GM13977 (cell line): ENCODE results near the gene ZFYVE19.

Experiments used
- DNase-seq: peaks from one replicate; pipeline ENCODE4 v3.0.0; 2012; ENCODE audit warnings: low spot score
- CTCF ChIP-seq: IDR thresholded peaks from 2 replicates; pipeline ENCODE4 v1.5.1; 2012; ENCODE audit warnings: mild to moderate bottlenecking, control low read depth; ENCODE audit not compliant: insufficient read depth; ENCODE audit errors: extremely low read depth, missing control alignments
- in situ Hi-C: fragments of 300-500 bp; cut with MboI; formaldehyde crosslinking; loops from one replicate; pipeline ENCODE4 v1.12.0; 2022; ENCODE audit warnings: low sequenced_read_pairs, low pct_unique_long_range_greater_than_20kb, mixed read lengths, inconsistent platforms; ENCODE audit not compliant: unreplicated experiment

ZFYVE19 gene

DNA sequence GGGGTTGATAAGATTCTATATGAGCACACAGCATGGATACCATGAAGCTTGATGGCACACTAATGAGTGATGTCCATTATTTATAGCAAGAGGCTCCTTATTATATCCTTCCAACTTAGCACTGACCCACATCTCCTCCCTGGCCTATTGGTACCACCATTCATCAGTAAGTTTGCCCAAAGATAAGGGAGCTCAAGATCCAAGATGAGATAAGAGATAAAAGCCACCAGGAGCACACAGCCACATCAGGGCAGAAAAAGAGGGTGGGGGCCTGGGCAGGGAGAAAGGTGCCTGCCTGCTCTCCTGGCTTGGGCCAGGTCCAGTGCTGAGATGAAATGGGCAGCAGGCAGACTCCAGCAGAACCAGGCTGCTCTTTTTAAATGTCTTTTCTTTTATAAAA lies 26.0 kb downstream of the ZFYVE19 start:
- no peak for TF ChIP-seq CTCF
- in situ Hi-C loops = no loop called here
- no peak for DNase-seq

- TF ChIP-seq CTCF = no peak
- in situ Hi-C loops = no loop called here
- no peak for DNase-seq
These were observed 29.1 kb downstream of the ZFYVE19 start for GRCh38 chr15:40836020-40836419.

- in situ Hi-C loops = no loop called here
- TF ChIP-seq CTCF = no peak
- DNase-seq = no peak
These were observed 31.9 kb downstream of the ZFYVE19 start for GRCh38 chr15:40838756-40839155.

GRCh38 chr15:40841741-40842140 lies 34.9 kb downstream of the ZFYVE19 start:
- TF ChIP-seq CTCF = no peak
- no peak for DNase-seq
- in situ Hi-C loops = no loop called here

DNA sequence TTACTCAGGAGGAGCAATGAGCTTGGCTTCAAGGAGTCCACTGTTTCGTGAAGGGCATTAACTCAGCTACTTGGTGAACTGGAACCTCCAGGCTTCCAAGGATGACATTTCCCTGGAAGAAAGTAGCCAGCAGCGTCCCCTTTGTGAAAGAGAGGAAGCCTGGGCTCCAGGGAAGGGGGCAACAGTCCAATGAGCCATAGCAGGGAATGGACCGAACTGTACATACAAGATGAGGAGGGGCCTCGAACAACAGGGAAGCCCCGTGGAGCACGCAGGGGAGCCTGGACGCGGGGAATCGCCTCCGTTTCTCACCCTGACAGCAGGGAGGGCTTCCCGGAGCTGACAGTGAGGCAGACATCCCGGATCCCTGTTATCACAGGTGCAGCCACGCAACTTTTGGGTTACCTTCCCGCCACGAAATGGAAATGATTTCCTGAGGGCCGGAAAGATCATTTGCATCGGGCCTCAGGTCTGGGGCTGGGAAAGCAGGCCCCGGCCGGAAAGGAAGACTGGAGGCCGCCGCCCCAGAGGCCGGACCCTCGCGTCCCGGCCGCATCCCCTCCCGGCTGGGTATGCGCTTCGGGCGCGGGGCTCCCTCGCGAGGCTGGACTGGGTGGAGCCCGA lies 36.5 kb downstream of the ZFYVE19 start:
- in situ Hi-C loops = no loop called here

DNA sequence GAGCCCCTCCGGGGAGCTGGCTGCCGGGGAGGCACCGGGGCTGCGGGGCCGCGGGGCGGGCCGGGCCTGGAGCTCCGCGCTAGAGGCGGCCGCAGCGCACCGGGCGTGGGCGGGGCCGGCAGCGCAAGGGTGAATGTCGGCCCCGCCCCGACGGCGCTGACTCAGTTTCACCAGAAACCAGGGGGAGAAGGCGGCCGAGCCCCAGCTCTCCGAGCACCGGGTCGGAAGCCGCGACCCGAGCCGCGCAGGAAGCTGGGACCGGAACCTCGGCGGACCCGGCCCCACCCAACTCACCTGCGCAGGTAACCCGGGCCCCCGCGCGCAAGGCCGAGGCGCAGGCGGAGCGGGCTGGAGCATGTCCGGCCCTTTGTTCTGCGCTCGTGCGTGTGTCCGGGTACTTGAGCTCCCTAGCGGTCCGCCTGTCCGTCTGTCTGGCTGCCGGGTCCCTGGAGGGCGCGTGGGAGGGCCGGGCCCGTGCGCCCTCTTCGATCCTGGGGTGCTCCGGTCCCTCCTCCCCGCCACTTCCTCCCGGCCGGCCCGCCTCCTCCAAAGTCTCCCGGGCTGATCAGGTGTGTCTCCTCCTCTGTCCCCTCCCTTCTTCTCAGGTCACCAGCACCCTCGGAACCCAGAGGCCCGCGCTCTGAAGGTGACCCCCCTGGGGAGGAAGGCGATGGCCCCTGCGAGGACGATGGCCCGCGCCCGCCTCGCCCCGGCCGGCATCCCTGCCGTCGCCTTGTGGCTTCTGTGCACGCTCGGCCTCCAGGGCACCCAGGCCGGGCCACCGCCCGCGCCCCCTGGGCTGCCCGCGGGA lies 37.2 kb downstream of the ZFYVE19 start, which contains the start of gene SPINT1:
Gene SPINT1, plus strand, starts transcription at position 164 of the 811 bp plus-strand sequence. Its CDS starts 507 bp downstream, at position 671.
- DNase-seq = peak; percentile 80
- TF ChIP-seq CTCF = no peak
- in situ Hi-C loops = no loop called here

More for the DNA sequence above, 36.5 kb downstream of the ZFYVE19 start:
- no peak for DNase-seq
- TF ChIP-seq CTCF = no peak
